EH (cell line): Measurements from ENCODE around the gene TBC1D3B.
A peak's percentile ranks its signal among the peaks of the same experiment; 100 is the strongest.
"Not testable (repeated sequence)": the region's sequence is repeated elsewhere in the genome, so short reads cannot be mapped to it uniquely, and the experiment has no call there.

ENCODE experiments used
- DNase-seq: peaks from one replicate; pipeline ENCODE4 v3.0.0-alpha.2; 2015; ENCODE audit warnings: low read depth

TBC1D3B gene

DNA sequence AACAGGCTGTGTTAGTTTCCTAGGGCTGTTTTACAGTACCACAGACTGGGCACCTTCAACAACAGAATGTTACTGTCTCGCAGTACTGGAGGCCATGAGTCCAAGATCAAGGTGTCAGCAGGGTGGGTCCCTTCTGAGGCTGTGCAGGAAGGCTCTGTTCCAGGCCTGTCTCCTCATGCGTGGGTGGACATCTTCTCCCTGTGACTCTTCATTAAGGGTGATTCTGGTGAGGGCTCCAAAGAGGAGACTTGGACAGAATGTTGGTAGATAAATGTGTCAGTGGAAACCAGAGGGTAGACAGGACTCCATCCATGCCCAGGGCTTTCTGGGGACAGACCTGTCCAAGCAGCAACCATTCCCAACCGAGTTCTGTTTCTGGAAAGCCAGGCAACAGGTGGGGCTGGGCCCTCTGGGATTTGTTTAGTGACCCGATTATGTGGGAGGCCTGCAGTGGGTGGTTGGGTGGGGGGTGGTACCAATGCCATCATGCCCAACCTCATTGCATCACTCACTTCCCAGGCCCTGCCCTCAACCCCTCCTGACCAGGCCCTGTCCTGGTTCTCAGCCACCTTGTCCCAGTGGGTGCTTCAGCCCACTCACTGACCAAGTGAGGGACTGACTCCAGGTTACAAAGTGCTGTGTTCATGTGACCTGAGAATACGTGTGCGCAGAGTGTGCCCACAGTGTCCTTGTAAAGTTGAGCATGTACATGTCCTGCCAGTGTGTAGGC, 5.2 kb upstream of the TBC1D3B start:
- not testable (repeated sequence) for DNase-seq

DNA sequence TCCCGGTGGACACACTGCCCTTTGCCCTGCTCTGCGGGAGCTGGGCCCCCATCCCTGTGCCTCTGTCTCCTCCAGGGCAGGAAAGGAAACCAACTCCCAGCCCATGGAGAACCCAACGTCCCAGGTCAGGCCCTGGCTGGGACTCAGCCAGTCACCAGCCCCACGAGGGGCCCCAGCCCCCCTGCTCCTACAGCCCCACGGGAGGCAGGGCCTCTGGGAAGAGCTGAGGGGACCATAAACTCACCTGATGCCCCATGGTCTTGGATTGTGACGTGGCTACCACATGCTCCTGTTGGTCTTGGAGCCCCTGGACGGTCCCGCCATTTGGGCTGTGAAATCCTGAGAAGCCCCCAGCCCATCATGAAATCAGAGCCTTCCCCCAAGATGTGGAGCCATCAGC, 7.6 kb downstream of the TBC1D3B start:
- DNase-seq = not testable (repeated sequence)

DNA sequence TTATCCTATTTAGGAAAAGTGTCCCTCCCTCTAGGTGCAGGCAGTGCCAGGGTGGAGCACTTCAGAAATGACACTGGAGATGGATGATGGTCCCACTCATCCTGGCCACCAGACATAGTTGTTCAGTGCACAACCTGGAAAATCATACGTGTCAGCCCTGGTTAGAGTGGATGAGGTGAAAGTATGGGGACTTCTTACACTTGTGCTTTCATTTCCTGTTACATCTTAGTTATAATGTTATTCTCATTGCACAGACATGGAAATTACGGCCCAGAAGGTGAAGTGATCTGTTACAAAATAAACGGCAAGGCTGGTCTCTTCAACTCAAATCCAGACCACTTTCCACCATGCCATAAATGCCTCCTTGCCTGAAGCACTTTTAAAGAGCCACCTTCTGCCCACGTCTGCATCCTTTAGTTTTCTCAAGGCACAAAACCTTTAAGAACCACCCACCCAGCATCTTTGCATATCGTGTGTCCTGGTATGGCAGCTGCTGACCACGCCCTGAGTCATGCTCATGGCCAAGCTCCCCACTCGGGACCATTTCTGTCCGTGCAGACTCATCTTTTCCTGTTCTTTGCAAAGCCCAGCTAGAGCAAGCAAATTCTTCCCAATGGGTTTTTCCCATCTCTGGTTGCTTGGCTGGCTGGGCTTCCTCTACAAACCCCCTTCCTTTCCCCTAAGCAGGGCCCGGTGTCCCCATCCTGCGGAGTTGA, 22.4 kb downstream of the TBC1D3B start:
- no peak for DNase-seq

DNA sequence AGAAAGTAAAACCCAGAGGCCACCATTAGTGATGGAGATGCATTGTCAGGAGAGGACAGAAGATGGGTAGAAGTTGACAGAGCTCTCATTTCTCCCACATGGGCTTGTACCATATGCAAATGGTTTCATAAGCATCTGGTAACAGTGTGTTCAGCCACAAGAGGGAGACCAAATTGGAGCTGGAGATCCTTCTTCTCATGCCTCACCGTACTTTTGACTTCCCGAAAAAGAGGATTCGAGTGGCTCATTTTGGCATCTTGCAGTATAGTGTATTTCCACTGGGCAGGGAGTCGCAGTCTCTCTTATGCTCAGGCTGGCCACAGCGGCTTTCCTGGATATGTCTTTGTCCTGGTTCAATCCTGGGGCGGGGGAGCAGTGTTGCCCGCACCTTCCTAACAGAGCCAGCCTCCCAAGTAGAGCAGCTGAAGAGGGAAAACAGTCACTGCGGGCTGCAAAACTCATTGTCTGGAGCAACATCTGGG, 23.8 kb downstream of the TBC1D3B start:
- DNase-seq = peak; percentile 15

DNA sequence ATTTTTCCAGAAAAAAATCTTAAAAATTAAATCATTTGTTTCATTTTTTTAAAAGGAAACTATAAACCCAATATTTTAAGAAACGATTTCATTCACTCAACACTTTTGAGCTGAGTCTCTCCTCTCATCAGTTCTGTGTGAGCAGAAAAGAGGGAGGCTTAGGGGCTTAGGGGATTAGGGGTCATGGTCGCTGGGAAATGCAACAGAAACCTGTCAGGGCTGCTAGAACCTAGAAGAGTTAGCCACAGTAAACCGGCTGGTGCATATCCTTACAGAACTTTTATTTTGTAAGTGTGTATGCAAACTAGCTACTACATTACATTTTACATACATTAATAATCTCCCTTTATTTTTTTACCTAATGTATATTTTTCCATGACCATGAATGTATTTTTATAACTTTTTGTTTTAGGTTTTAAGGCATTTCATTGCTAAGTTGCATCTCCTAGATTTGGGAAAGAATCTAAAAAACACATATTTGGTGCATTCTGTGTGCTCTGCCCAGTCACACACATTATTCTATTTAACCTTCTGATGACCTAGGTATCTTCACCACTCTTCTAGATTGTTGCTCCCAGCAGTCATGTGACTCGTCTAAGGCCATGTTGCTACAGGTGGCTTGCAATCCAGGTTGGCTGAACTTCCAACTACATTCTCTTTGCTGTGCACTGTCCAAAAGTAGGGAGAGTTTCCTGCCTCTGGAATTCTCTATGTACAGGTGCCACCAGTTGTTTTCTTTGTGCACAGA, 24.4 kb downstream of the TBC1D3B start:
- DNase-seq = no peak

DNA sequence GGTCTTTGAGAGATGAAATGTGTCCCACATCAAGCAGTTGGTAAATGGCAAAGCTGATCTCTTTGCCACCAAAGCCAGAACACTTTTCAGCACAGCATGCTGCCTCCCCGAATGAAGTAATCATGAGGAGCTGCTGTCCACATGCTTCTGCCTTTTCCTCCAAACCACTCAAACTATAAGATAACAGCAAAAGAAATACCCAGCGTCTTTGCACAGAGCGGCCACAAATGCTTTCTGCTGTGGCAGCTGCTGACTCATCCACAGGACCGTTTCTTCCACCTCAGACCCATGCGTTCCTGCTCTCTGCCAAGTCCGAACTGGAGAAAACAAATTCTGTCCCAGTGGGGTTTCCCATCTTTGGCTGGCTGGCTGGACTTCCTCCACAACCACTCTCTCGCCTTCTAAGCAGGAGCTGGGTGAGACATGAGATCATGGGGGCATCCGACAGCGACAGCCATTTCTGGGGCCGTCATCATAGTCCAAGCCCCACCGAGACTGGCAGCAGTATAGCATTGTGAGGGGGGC, 27.1 kb downstream of the TBC1D3B start:
- peak; percentile 65 for DNase-seq

DNA sequence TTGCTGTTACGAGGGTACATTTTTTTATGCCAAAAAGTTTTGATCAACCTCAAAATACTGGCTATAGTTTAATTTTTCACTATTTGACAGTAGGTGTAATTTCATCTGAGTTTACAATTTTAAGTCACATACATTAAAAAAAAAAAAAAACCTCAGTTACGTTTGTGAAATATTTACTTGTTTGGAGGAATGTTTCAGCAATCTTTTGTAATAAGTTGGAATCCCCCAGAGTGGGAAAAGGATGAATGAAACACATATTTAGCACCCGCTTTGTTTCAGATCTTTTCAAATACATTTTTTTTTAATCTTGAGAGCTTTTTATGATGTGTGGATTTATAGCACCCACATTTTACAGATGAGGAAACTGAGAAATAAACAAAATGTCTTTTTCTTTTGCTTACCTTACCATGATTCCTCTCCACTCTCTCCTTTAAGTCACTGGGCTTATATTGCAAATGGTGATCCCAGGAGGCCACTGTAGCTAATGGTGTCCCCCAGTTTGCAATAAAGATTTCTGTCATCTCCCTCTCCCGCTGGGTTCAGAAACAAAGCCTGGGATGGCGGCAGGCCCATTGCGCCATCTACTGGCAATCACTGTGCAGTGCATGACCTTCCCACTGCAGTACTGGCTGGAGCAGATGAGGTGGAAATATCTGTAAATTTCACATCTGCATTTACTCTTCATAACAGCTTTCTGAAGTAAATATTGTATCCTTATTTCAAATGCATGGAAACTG, 27.7 kb downstream of the TBC1D3B start:
- DNase-seq = peak; percentile 58

DNA sequence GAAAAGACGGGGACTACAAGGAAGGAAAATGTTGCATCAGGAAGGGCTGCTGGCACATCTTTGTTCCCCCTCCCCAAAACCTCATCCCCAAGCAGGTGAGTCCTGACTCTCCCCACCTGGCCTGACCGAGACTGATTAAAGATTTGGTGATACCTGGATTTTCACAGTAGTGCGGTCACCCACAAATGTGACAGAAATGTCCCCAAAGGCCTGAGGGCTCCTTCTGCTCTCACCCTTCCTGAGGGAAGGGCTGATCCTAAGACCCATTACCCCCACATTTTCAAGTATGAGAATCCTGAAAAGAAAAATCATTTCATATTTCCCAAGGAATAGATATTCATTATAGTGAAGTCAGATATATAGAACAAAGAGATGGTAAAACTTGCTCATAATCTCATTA, 28.8 kb downstream of the TBC1D3B start:
- no peak for DNase-seq

DNA sequence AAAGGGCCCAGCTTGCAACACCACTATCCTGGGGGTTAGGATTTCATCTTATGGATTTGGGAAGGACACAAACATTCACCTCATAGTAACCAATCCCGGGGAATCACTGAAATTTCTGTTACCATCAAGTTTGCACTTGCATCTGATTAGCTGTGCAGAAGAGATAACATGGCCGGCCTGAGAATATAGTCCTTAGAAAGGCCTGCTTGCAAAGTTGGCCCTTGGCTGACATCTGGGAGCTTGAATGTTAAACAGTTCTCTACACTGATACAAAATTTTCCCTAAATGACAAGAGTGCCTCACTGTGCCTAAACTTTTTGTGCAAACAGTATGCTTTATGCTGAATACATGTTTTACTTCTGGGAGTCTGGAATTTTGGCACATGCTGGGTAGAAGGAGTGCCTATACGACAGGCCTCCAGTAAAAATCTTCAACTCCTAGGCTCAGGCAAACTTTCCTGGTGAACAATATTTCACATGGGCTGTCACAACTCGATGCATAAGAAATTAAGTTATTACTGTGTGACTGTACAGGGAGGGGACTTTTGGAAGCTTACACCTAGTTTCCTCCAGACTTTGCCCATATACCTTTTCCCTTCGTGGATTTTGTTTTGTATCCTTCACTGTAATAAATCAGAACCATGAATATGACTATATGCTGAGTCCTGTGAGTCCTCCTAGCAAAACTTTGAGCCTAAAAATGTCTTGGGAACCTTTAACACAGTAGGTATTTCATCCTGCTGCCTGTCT, 31.3 kb downstream of the TBC1D3B start:
- no peak for DNase-seq

DNA sequence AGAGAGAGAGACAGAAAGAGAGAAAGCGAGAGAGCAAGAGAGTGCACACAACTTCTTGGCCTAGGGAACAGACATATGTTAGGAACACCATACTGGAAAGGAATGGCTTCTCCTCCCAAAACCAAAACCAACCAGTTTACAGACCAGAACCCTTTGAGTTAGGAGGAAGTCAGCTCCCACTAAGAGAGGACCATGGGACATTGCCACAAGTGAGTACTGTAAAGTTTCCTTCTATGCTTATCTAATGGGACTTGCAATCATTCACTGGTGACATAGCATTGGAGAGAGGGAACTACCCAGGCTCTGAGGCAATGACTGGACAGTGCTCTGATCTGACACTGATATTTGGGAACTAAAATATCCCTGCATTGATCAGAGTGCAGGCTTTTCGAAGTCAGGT, 32.4 kb downstream of the TBC1D3B start:
- no peak for DNase-seq

DNA sequence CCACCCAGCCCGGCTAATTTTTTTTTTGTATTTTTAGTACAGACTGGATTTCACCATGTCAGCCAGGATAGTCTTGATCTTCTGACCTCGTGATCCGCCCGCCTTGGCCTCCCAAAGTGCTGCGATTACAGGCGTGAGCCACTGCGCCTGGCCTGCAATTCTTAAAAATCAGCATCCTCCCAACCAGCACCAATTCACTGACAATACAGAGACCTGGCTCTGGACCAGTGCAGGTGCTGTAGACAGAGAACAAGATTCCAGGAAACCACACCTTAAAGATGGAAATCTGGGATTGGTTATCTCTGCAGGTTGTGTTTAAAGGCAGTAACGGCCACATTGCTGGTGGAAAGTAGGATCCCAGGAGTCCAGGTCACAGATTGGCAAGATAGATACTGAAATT, 33.6 kb downstream of the TBC1D3B start:
- no peak for DNase-seq

DNA sequence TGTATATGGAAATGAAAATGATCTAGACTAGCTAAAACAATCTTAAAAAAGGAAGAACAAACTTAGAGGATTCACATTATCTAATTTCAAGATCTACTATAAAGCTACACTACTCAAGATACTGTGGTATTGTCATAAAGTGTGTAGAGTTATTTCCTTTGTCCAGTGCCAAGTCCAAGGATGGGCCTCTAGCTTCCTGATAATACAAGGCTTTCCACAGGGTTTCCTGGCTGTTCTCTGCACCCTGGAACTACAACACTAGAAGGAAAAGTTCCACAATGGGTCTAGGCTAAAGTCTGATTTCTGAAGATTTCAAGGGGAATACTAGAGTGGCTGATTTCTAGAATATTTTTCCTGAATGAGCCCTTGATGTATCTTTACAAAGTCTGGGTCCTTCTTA, 34.2 kb downstream of the TBC1D3B start:
- no peak for DNase-seq

DNA sequence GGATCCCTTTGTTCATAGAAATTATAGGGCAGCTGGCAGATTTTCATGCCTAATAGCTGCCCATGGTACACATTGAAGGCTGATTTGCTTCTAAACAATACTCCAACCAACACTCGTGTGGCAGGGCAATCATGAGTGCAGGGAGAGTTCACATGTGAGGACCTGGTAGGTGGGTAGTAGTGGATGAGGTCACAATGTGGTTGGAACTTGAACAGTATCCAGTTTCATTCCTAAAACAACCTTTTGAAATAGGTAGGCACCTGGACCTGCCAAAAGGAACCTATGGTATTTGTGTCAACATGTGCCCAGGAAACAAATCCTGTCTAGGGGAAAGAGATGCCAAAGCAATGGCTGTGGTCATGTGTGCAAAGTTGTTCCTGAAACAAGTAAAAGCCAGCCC, 40.0 kb downstream of the TBC1D3B start:
- no peak for DNase-seq

DNA sequence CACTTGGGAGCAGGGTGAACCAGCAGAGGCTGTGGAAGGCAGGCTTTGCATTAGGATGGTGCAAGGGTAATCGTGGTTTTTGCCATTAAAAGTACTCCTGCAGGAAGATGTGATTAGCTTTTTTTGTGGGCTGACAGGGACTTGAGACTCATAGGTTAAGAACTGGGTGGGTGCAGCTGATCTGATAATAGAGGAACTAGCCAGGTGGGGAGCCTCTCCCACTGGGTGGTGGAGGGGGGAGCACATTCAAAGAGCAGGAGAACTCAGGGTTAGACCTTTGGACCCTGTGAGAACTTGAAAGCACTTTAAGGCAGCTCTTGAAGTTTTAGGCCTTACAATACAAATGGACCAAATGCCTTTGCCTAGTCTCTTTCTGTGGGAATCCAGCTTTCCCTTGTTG, 40.4 kb downstream of the TBC1D3B start:
- DNase-seq = no peak

DNA sequence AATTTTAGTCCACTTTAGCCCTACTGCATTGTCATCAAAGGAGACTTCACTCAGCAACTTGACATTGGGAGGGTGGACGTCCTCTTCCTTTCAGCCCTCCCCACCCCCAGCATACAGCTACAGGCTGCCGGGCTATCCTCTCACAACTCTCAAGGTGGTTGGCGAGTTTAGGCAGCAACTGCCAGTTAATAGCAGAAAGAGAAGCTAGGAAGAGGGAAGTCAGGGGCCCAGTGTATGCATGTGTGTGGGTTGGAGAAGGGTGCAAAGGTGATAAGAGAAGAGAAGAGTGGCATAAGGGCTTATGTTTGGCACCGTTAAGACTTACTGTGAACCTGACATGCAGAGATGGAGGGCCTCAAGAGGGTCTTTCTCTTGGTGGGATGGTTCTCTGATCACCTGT, 41.0 kb downstream of the TBC1D3B start:
- DNase-seq = no peak

DNA sequence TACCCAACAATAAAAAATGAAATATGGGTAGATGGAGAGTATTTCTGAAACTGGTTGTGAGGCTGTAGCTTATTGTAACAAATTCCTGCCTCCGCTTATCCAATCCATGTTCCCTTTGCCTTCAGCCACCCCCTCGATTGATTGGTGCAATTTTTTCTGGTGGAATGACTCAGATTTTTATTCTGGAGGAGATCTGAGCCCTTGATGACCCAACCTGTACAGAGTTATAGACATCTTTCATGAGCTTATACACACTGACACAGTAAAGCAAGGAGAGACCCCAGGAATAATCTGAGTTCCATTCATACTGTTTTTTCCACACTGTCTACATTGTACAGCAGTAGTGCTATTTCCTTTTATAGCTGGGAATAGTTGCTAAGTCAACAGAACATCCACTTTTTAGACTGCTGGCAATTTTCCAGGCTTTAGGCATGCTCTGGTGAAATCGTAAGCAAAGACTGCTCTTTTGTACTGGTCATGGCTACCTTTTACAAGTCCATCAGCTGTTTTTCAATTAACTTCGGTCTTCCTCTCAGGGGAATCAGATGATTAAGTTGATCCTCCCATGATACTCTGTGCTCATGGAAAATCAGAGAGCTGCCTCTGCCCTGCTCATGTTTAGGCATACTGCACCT, 42.7 kb downstream of the TBC1D3B start:
- peak; percentile 9 for DNase-seq

DNA sequence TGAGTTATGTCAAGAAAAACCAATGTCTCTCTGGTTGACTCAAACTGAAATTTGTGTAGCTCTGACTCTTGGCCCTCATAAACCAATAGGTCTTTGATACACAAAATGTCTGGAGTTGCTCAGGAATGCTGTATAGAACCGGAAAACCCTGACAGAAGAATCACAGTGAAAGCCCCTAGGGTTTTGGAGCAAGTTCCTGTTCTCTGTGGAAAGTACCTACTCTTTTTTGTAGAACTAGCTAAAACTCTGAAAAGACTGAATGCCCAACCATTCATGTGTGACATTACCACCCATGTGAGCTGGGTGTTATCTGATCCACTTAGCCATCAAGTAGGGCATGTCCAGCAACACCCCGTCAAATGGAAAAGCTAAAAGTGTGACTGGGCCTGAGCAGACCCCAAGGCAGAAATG, 44.0 kb downstream of the TBC1D3B start:
- no peak for DNase-seq

DNA sequence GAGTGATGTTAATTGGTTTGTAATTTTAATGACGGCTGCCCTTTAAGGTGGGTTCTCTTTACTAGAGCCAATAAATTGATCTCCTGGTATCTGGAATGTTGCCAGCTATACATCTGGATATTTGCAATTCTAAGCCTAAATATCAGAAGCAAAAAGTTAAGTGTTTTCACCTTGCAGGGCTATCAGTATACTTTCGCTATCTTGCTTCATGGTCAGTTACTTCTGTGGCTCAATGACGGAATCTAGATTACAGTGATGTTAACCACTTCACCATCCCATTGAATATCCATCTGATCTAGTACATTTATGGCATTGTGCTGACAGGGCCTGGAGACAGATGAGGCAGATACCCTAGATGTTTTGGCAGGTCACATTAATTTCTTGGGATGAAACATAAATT, 44.5 kb downstream of the TBC1D3B start:
- no peak for DNase-seq

DNA sequence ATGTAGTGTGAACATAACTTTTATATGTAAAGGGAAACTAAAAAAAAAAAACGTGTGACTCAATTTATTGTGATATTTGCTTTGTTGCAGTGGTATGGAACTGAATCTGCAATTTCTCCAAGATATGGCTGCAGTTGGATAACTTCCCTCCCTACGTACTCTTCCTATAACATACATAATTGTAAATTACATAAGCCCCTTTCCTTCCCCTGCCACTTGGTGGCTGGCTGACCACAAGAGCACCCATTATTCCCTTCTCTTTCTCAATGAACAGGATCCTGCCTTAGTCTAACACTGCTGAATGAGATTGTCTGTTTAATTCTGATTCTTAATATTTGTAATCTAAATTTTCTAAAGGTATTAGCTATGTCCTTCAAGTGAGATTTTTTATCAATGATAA, 45.0 kb downstream of the TBC1D3B start:
- no peak for DNase-seq

DNA sequence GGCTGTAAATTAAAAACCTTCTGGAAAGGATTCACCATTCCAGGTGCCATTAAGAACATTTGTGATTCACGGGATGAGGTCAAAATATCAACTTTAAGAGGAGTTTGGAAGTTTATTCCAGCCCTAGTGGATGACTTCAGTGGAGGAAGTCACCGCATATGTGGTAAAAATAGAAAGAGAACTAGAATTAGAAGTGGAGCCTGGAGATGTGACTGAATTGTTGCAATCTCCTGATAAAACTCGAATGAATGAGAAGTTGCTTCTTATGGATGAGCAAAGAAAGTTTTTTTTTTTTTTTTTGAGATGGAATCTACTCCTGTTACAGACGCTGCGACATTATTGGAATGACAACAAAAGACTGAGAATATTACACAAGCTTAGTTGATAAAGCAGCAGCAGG, 46.1 kb downstream of the TBC1D3B start:
- no peak for DNase-seq

DNA sequence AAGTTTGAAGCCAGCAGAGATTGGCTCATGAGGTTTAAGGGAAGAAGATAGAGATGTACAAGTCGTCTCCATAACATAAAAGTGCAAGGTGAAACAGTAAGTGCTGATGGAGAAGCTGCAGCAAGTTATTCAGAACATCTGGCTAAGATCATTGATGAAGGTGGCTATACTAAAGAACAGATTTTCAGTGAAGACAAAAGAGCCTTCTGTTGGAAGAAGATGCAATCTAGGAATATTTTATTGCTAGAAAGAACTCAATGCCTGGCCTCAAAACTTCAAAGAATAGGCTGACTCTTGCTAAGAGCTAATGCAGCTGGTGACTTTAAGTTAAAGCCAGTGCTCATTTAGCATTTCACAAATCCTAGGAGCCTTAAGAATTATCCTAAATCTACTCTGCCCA, 46.8 kb downstream of the TBC1D3B start:
- DNase-seq = no peak
